ENCODE results near the gene NR1D1. TPM values are rescaled to one million over a fixed set of nuclear protein-coding genes. Genes with fewer than 3 reads are reported as not detected.

NR1D1 gene
- total and polyA plus RNA-seq, 2 of the 8 experiments (the other 6 are each of a cell fraction or from before 2014, with no cell fraction given) = 1.5 to 4.6 TPM

- FAIRE-seq = no peak
- no peaks in the 10 kb centered on the region for H3K36me3 ChIP-seq (ENCODE audit: control insufficient read depth in 2 of 4, insufficient read depth in 4 of 4, low read length in 3 of 4)
- no peak overlapping the region for H3K14ac ChIP-seq (ENCODE audit: insufficient read length)
- H2BK12ac ChIP-seq (ENCODE audit: low read depth, low read length) = peak overlapping the region; percentile 29; the same call in 1 of the 2 replicates
- no peak overlapping the region for H3K9ac ChIP-seq (replicated peaks in 1 of 4; ENCODE audit: extremely low read depth in 1 of 4, low read depth in 3 of 4, low read length in 3 of 4)
- H4K8ac ChIP-seq (ENCODE audit: extremely low read depth, insufficient read depth, low read length) = no peak overlapping the region
- ChIA-PET CTCF (ENCODE audit: partially characterized antibody) (interaction anchor here (2.2 to 38.4 kb wide), 6 partner anchors 11 to 58 kb away, joined by 7 to 876 read pairs (median 100); partner anchors contain the start of genes CSF3, MED24 and THRA), POLR2A (ENCODE audit: partially characterized antibody) (interaction anchor here (1.0 to 2.7 kb wide), 6 partner anchors 13 to 53 kb away, joined by 3 to 11 read pairs (median 4); partner anchors contain the start of gene MED24)
- peaks cover 4% of the 10 kb centered on the region for H3K23me2 ChIP-seq (ENCODE audit: low read depth, low read length)
- peak overlapping the region; percentile 19; the same call in 1 of the 2 replicates for H2AK5ac ChIP-seq (ENCODE audit: low read depth, low read length)
- peak overlapping the region; percentile 35 to 75; a peak in 3 of 4 replicates for H3K4me2 ChIP-seq (ENCODE audit: insufficient read depth in 1 of 2, low read depth in 2 of 2, low read length in 2 of 2)
- no peak overlapping the region for H3K56ac ChIP-seq (replicated peaks; ENCODE audit: insufficient read length, low read depth, low read length)
- no peak overlapping the region for H2BK20ac ChIP-seq (ENCODE audit: low read length)
- H3K27ac ChIP-seq (ENCODE audit: low read depth, low read length) = no peak overlapping the region
- H3K23ac ChIP-seq (ENCODE audit: insufficient read length) = no peak overlapping the region
- H3K79me1 ChIP-seq (ENCODE audit: low read depth, low read length) = peaks cover 9% of the 10 kb centered on the region; the same call in 1 of the 2 replicates
- no peak overlapping the region for H2AFZ ChIP-seq (ENCODE audit: low read length)
- no peak overlapping the region for H4K5ac ChIP-seq (ENCODE audit: insufficient read length, low read depth, low read length)
- H3K4me3 ChIP-seq (ENCODE audit: extremely low read depth in 1 of 4, insufficient read depth in 2 of 4, low read depth in 3 of 4, low read length in 4 of 4) = peak overlapping the region in 1 of 4 experiments; percentile 29; a peak in 1 of 8 replicates
- no peaks in the 10 kb centered on the region for H4K20me1 ChIP-seq (replicated peaks in 1 of 2; ENCODE audit: control insufficient read depth in 1 of 2, insufficient read depth in 2 of 2, low read length in 2 of 2)
- peak overlapping the region; percentile 72; the same call in 1 of the 2 replicates for H2BK15ac ChIP-seq (ENCODE audit: low read length)
- H3K4ac ChIP-seq (replicated peaks; ENCODE audit: insufficient read length, low read depth, low read length) = peak overlapping the region; percentile 32
- no peak for DNase-seq (ENCODE audit: low read depth in 1 of 2, low spot score in 2 of 2)
- 52% methylated on average over 8 of the region's 8 CpGs; no CpG with 5 or more reads in 1 of the 2 experiments for WGBS, 2 experiments (ENCODE audit: extremely low coverage in 1 of 2, insufficient coverage in 1 of 2, insufficient read length in 1 of 2, insufficient replicate concordance in 2 of 2, low coverage in 1 of 2, low lambda C conversion rate in 2 of 2, missing lambda C conversion rate in 1 of 2)
- peak overlapping the region; percentile 75; the same call in 1 of the 2 replicates for H2BK5ac ChIP-seq (ENCODE audit: low read depth, low read length)
- peaks cover 22 to 56% (median 47%) of the 10 kb centered on the region in 4 experiments for H3K4me1 ChIP-seq (replicated peaks in 1 of 4; ENCODE audit: control insufficient read depth in 3 of 4, insufficient read depth in 4 of 4, low read length in 3 of 4)
- peak overlapping the region; percentile 83 for H4K91ac ChIP-seq (replicated peaks; ENCODE audit: insufficient read length, low read length)
- no peaks in the 10 kb centered on the region for H3K9me3 ChIP-seq (ENCODE audit: insufficient read depth in 2 of 2, low read depth in 1 of 2, low read length in 1 of 2)
- peak overlapping the region; percentile 24 for H2BK120ac ChIP-seq (replicated peaks; ENCODE audit: low read depth, low read length)
- H3K18ac ChIP-seq (ENCODE audit: extremely low read depth, low read length) = peak overlapping the region; percentile 60
- H3K79me2 ChIP-seq (ENCODE audit: control insufficient read depth in 1 of 2, insufficient read depth in 2 of 2, low read length in 2 of 2) = no peaks in the 10 kb centered on the region
- H3K27me3 ChIP-seq (replicated peaks in 1 of 4; ENCODE audit: control insufficient read depth in 3 of 4, extremely low read depth in 1 of 4, insufficient read depth in 3 of 4, low read length in 3 of 4) = no peaks in the 10 kb centered on the region
- TF ChIP-seq TAF7 (optimal IDR thresholded peaks at IDR 0.05; ENCODE audit: borderline replicate concordance, low read depth, low read length) = no peak
- TF ChIP-seq CTBP2 (IDR thresholded peaks at IDR 0.05; ENCODE audit: borderline replicate concordance, insufficient read depth, insufficient read length, low read length) = no peak
- TF ChIP-seq MAFK (IDR thresholded peaks at IDR 0.05; ENCODE audit: low read depth, low read length) = no peak
- TF ChIP-seq KDM4A (IDR thresholded peaks at IDR 0.05; ENCODE audit: low read depth, low read length, severe bottlenecking) = no peak
- no peak for TF ChIP-seq KDM5A (IDR thresholded peaks at IDR 0.05; ENCODE audit: low read length)
- no peak for TF ChIP-seq EP300 (IDR thresholded peaks at IDR 0.05; ENCODE audit: borderline replicate concordance in 1 of 2, low read depth in 2 of 2, low read length in 2 of 2)
- TF ChIP-seq HDAC2 (IDR thresholded peaks at IDR 0.05; ENCODE audit: borderline replicate concordance in 1 of 2, low read depth in 2 of 2, low read length in 2 of 2) = no peak
- no peak for TF ChIP-seq TAF1 (IDR thresholded peaks at IDR 0.05; ENCODE audit: low read depth, low read length)
- no peak for TF ChIP-seq JUN (IDR thresholded peaks at IDR 0.05; ENCODE audit: low read depth, low read length)
- no peak for TF ChIP-seq CBX8 (IDR thresholded peaks at IDR 0.05; ENCODE audit: borderline replicate concordance, low read depth, low read length)
- no peak for TF ChIP-seq SUZ12 (IDR thresholded peaks at IDR 0.05; ENCODE audit: low read length)
Observed at GRCh38 chr17:40070709-40071312, 29.6 kb downstream of the NR1D1 start.

Measured in H1 (cell line).